ENCODE results near the gene BUD13.

BUD13 gene

DNA sequence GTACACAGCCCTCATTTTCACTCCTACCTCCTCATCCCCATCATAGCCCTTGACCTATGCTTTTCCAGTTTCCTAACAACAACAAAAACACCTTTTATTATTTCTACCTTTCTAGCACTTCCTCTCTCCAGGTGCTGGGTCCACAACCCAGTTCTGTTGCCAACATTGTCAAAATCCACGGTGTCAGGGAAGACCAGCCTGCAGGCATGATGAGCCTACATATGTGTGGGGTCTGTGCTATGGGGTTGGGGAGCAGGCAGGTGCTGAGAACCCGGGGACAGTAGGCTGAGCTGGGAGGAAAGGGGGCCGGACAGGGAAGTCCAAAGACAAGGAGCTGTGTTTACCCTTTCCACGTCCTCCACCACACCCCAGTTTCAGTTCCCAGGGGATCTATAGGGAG, 15.7 kb upstream of the BUD13 start:
- H3K27ac Mint-ChIP-seq = peak overlapping the region; percentile 90
- peak overlapping the region; percentile 91 for H3K4me3 Mint-ChIP-seq
- H3K36me3 Mint-ChIP-seq (ENCODE audit: low read depth) = peaks cover 33% of the 10 kb centered on the region
- no peaks in the 10 kb centered on the region for H3K9me3 Mint-ChIP-seq
- no peak for DNase-seq (ENCODE audit: low spot score)
- H3K27me3 Mint-ChIP-seq (ENCODE audit: low read depth) = no peaks in the 10 kb centered on the region
- H3K4me1 Mint-ChIP-seq (ENCODE audit: low read depth) = peaks cover 18% of the 10 kb centered on the region

DNA sequence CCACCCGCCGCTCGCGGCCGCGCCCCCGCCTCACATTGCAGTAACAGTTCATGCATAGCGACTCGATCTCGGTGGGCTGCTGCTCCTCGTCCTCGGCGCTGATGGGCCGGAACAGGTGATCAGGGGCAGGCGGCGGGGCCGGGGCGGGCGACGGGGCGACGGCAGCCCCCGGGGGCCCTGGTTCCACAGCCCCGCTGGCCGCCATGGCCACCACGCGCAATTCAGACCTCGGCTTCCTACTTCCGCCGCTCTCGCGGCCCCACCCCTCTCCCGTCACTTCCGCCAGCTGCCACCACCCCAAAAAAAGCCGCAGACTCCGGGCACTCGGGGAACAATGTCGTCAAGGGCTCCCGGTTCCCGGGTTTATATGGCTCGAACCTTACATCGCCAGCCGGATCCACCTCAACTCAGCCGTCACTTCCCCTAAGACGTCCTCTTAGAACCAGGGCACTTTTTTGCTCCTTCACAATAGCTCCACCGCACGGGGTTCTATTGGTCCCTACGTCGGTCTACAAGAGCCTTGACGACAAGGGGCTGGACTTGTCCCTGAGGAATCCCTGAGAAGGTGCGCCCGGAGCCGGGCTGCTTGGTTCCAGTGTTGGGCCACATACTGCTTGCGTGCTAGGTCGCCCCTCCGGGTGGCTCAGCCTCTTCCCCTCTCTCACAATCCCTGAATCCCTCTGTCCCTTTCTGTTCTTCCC, 15.1 kb upstream of the BUD13 start, which contains the start of gene ZPR1:
ZPR1 (minus strand) TSS at position 238 of the 701 bp plus-strand sequence; CDS start at position 205, 33 bp downstream.
- no peaks in the 10 kb centered on the region for H3K27me3 Mint-ChIP-seq (ENCODE audit: low read depth)
- H3K4me1 Mint-ChIP-seq (ENCODE audit: low read depth) = peaks cover 19% of the 10 kb centered on the region
- H3K9me3 Mint-ChIP-seq = no peaks in the 10 kb centered on the region
- peak within 1 kb of the TSS; percentile 91 for H3K4me3 Mint-ChIP-seq
- peaks cover 38% of the 10 kb centered on the region for H3K36me3 Mint-ChIP-seq (ENCODE audit: low read depth)
- DNase-seq (ENCODE audit: low spot score) = peak; percentile 85
- peak within 1 kb of the TSS; percentile 90 for H3K27ac Mint-ChIP-seq

DNA sequence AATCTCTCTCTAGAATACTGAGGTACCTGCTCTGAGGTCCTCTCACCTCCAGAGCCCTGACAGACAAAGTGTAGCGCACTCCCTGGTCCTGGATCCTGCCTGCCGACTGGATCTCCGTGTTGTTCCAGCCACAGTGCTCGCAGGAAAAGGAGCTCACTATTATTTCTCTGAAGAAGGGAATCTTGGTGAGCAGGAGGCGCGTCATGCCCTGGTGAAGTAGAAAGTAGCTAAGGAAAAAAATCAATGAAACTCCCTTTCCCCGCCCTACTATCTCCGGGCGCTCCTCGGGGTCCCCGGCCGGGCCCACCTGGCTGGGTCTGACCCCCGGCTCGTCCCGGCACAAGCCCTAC, 14.6 kb upstream of the BUD13 start:
- H3K4me3 Mint-ChIP-seq = peak overlapping the region; percentile 91
- H3K27ac Mint-ChIP-seq = peak overlapping the region; percentile 90
- no peaks in the 10 kb centered on the region for H3K9me3 Mint-ChIP-seq
- no peak for DNase-seq (ENCODE audit: low spot score)
- H3K36me3 Mint-ChIP-seq (ENCODE audit: low read depth) = peaks cover 42% of the 10 kb centered on the region
- H3K27me3 Mint-ChIP-seq (ENCODE audit: low read depth) = no peaks in the 10 kb centered on the region
- H3K4me1 Mint-ChIP-seq (ENCODE audit: low read depth) = peaks cover 21% of the 10 kb centered on the region

DNA sequence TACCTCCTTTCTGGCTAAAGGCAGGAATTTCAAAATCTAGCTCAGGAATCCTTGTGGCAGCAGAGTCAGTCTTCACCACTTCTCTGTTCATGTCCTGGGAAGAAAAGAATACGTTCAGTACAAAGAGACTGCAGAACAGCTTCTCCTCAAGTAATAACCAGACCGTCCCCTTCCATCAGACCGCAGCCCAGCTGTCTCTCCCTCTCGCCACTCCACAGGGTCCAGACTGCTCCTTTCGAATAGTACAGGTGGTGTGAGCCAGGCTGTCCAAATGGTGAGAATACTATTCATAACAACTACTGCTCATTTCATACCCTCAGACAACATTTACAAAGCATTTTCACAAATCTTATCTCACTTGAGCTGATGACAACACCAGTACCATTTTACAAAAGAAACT, 14.2 kb upstream of the BUD13 start:
- Mint-ChIP-seq H3K27ac (peak overlapping the region; percentile 90), H3K4me1 (ENCODE audit: low read depth) (peaks cover 24% of the 10 kb centered on the region), H3K4me3 (peak overlapping the region; percentile 91), H3K36me3 (ENCODE audit: low read depth) (peaks cover 46% of the 10 kb centered on the region), H3K9me3 (no peaks in the 10 kb centered on the region), H3K27me3 (ENCODE audit: low read depth) (no peaks in the 10 kb centered on the region)
- DNase-seq (ENCODE audit: low spot score) = no peak

DNA sequence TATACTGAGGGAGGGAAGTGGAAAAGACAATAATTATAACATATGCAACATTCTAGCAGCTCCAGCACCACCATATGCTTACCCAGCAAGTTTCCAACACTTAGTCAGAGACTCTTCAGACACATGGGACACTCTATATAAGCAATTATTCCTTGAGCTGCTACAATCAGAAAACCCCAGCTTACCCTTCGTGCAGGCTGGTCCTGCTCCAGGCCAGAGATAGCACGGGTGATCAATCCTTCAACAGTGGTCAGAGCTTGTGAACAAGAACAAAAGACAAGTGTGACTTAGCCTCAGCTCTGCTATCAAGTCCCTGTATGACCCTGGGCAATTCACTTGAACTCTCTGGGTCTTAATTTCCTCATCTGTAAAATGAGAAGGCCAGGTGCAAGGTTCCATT, 13.5 kb upstream of the BUD13 start:
- Mint-ChIP-seq H3K9me3 (no peaks in the 10 kb centered on the region), H3K27ac (no peak overlapping the region), H3K4me1 (ENCODE audit: low read depth) (peaks cover 24% of the 10 kb centered on the region), H3K27me3 (ENCODE audit: low read depth) (no peaks in the 10 kb centered on the region), H3K36me3 (ENCODE audit: low read depth) (peaks cover 50% of the 10 kb centered on the region), H3K4me3 (peak overlapping the region; percentile 91)
- DNase-seq (ENCODE audit: low spot score) = no peak

DNA sequence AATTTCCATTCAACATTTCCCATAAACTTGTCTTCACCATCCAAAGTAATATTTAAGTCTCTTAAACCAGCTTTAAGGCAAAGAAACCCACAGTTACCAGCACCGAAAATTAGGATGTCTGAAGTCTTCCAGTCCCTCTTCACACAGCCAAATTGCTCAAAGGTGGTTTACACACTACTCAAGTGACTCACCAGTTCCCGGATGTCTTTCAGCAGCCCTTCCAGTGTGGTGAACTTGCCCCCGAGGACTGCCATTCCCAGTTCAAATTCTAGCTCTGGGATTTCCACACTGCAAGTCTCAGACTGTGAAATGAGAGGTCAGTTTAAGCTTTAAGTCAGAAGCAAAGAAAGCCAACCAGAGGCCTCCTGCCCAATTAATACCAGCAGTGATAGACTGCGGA, 9.9 kb upstream of the BUD13 start:
- H3K27me3 Mint-ChIP-seq (ENCODE audit: low read depth) = no peaks in the 10 kb centered on the region
- DNase-seq (ENCODE audit: low spot score) = no peak
- no peak overlapping the region for H3K4me3 Mint-ChIP-seq
- peaks cover 83% of the 10 kb centered on the region for H3K36me3 Mint-ChIP-seq (ENCODE audit: low read depth)
- H3K4me1 Mint-ChIP-seq (ENCODE audit: low read depth) = peaks cover 28% of the 10 kb centered on the region
- no peaks in the 10 kb centered on the region for H3K9me3 Mint-ChIP-seq
- no peak overlapping the region for H3K27ac Mint-ChIP-seq

DNA sequence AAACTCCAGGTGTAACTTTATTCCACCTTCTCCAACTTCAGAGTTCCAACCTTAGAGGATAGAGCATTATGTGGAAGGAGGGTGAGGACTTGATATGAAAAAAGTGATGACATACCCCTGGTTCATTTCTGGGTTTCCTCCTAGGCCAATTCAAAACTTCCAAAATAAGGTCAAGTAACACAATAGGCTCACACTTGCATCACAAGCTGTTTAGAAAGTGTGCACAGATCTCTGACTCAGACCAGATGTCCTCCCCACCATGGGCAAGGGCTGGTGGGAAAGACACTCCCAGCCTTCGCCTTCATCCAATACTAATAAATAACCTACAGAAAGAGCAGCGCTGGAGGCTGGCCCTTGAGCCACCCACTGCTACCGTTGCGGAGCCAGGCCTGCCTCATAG, 5.8 kb upstream of the BUD13 start:
- Mint-ChIP-seq H3K27ac (no peak overlapping the region), H3K27me3 (ENCODE audit: low read depth) (no peaks in the 10 kb centered on the region), H3K9me3 (no peaks in the 10 kb centered on the region), H3K4me3 (no peak overlapping the region), H3K4me1 (ENCODE audit: low read depth) (peaks cover 32% of the 10 kb centered on the region), H3K36me3 (ENCODE audit: low read depth) (peaks cover 63% of the 10 kb centered on the region)
- DNase-seq (ENCODE audit: low spot score) = no peak

DNA sequence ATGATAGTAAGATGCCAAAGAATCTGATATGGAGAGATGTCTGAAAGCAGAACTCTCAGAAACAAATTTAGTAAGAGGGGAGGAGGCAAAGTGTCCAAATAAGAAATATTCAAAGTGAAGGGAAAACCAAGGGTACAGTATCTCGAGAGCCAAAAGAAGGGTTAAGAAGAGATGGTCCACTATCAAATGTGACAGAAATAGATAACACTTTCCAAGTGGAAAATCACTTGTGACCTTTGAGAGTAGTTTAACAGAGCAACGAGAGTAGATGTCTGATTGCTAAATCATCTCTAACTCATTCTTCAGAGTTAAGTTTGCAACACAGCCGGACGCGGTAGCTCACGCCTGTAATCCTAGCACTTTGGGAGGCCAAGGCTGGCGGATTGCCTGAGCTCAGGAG, 4.3 kb upstream of the BUD13 start:
- no peak for DNase-seq (ENCODE audit: low spot score)
- Mint-ChIP-seq H3K27ac (no peak overlapping the region), H3K9me3 (no peaks in the 10 kb centered on the region), H3K4me3 (no peak overlapping the region), H3K4me1 (ENCODE audit: low read depth) (peaks cover 32% of the 10 kb centered on the region), H3K36me3 (ENCODE audit: low read depth) (peaks cover 50% of the 10 kb centered on the region), H3K27me3 (ENCODE audit: low read depth) (no peaks in the 10 kb centered on the region)

DNA sequence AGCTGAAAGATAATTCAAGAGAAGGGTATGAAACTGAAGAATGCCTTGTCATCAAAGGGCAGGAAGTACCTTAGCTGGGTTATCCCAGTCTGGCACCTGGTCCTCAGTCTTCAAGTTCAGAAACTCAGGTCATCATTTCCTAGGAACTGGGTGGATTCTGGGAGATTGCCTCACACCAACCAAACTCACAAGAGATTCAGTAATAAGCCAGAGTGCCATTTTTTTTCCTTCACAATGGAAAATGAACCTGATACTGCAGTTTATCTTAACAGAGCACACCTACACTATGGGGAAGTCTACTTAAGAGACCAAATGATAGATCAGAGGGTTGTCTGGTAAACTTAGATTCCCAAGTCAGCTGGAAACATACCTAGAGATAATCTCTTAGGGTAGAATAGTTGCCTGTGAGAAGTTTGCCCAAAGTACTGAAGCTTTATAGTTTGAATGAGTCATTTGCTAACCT, 3.8 kb upstream of the BUD13 start:
- no peak overlapping the region for H3K27ac Mint-ChIP-seq
- H3K9me3 Mint-ChIP-seq = no peaks in the 10 kb centered on the region
- H3K36me3 Mint-ChIP-seq (ENCODE audit: low read depth) = peaks cover 47% of the 10 kb centered on the region
- no peak for DNase-seq (ENCODE audit: low spot score)
- no peaks in the 10 kb centered on the region for H3K27me3 Mint-ChIP-seq (ENCODE audit: low read depth)
- H3K4me1 Mint-ChIP-seq (ENCODE audit: low read depth) = peaks cover 36% of the 10 kb centered on the region
- no peak overlapping the region for H3K4me3 Mint-ChIP-seq

DNA sequence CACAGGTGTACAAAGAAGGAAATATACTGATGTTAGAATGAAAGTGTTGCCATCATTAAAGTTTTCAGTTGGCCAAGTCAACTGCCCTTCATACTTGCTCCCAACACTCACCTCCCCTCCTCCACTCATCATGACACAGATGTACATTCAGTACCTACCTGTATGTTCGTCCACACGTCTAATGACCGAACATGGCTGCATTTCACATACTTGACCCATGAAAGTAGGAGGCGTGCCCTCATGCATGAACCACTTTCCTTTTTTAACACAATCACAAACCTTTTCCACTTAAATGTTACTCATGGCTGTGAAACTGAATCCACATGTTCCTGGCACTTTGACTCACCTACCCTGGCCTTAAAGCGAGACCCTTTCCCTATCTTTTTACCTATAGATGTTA, 3.2 kb upstream of the BUD13 start:
- no peaks in the 10 kb centered on the region for H3K27me3 Mint-ChIP-seq (ENCODE audit: low read depth)
- peaks cover 39% of the 10 kb centered on the region for H3K4me1 Mint-ChIP-seq (ENCODE audit: low read depth)
- peaks cover 42% of the 10 kb centered on the region for H3K36me3 Mint-ChIP-seq (ENCODE audit: low read depth)
- DNase-seq (ENCODE audit: low spot score) = no peak
- H3K27ac Mint-ChIP-seq = no peak overlapping the region
- H3K4me3 Mint-ChIP-seq = no peak overlapping the region
- H3K9me3 Mint-ChIP-seq = no peaks in the 10 kb centered on the region

DNA sequence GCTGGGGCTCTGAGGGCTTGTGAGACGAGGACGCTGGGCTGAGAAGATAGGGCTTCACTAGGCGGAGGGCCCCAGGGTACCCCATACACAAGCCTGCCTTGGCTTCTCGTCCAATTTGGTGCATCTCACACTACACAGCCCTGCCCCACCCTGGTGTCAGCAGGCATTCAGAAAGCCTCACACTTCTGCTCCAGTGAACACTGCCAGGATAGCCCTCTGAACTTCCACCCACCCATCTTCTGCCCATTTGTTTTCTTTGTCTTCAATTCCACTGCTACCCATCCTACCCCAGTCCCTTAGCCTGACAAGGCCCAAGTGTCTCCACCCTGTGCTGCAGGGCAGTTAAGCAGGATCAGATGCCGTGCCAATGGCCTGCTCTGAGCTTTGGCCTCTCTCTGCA, 1.9 kb upstream of the BUD13 start:
- H3K36me3 Mint-ChIP-seq (ENCODE audit: low read depth) = peaks cover 35% of the 10 kb centered on the region
- peak overlapping the region; percentile 32 for H3K27ac Mint-ChIP-seq
- no peak overlapping the region for H3K4me3 Mint-ChIP-seq
- peaks cover 37% of the 10 kb centered on the region for H3K4me1 Mint-ChIP-seq (ENCODE audit: low read depth)
- H3K27me3 Mint-ChIP-seq (ENCODE audit: low read depth) = no peaks in the 10 kb centered on the region
- H3K9me3 Mint-ChIP-seq = no peaks in the 10 kb centered on the region
- DNase-seq (ENCODE audit: low spot score) = no peak

DNA sequence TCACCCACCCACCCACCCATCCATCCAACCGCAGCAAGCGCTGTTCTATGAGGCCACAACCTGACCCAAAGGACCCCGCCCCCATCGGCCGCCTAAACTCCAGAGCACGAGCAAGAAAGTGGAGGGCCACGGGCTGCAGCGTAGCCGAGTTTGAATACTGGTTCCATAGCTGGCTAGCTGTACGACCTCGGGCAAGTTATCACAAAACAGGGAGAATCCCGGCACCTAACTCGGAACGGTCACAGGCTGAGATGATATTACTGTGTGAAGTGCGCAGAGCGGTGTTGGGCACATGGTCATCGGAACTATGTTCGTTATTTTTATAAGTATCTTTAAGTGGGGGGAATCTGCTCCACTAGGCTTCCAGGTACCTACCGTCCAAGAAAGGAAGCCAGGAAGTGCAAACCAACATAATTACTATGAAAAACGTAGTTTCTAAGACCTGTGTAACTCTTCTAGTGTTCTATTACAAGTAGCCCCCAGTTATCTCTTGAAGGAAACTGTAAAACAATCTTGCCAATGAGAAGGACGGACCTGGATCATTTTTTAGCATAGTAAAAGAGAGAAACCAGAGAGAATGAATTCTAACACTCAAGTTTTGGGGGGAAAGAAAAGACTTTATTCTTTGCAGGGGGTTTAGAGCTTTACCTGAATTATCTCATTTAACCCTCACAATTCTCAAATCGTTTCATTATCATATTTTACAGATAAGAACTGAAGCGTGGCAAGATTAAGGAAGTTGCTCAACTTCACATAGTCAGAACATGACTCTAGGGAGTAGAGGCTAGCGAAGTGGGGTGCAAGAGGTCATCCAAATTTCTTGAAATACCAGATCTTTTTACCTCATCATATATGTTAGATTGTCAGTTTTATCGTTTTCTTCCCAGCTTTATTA, 663 bp upstream of the BUD13 start:
- Mint-ChIP-seq H3K27me3 (ENCODE audit: low read depth) (no peaks in the 10 kb centered on the region), H3K4me1 (ENCODE audit: low read depth) (peaks cover 37% of the 10 kb centered on the region), H3K9me3 (no peaks in the 10 kb centered on the region), H3K4me3 (peak overlapping the region; percentile 97), H3K27ac (peak overlapping the region; percentile 98), H3K36me3 (ENCODE audit: low read depth) (peaks cover 31% of the 10 kb centered on the region)
- no peak for DNase-seq (ENCODE audit: low spot score)

DNA sequence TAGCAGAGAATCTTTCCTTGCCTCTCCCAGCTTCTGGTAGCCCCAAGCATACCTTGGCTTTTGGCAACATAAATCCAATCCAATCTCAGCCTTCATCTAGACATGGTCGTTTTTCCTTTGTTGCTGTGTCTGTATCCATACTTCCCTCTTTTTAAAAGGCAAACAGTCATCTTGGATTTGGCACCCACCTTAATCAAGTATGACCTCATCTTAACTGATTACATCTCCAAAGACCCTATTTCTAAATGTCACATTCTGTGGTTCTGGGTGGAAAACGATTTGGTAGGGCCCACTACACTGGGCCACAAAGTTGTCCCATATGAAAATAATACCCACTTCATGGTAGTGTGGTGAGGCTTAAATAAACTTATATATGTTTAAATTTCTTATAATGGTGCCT, 852 bp downstream of the BUD13 start:
- DNase-seq (ENCODE audit: low spot score) = no peak
- Mint-ChIP-seq H3K9me3 (no peaks in the 10 kb centered on the region), H3K4me1 (ENCODE audit: low read depth) (peaks cover 34% of the 10 kb centered on the region), H3K4me3 (peak overlapping the region; percentile 97), H3K27me3 (ENCODE audit: low read depth) (no peaks in the 10 kb centered on the region), H3K36me3 (ENCODE audit: low read depth) (peaks cover 23% of the 10 kb centered on the region), H3K27ac (peak overlapping the region; percentile 98)

DNA sequence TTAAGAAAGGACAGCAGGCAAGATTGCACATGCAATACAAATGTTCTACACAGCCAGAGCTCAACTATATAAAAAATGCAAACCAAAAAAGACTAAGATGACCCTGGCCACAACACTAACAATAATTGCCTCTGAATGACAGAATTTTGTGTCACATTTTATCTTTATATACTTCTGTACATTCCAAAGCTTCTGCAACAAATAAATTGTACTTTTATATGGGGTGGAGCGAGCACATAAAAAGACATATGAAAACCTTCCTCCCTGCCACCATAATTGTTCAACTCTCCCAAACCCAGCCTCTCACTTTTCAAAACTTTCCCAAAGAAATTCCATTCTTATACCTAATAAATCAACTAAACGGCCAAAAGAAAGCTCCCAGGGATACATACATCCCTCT, 10.7 kb downstream of the BUD13 start:
- Mint-ChIP-seq H3K4me3 (no peak overlapping the region), H3K4me1 (ENCODE audit: low read depth) (peaks cover 3% of the 10 kb centered on the region), H3K27ac (no peak overlapping the region), H3K27me3 (ENCODE audit: low read depth) (no peaks in the 10 kb centered on the region), H3K36me3 (ENCODE audit: low read depth) (peaks cover 51% of the 10 kb centered on the region), H3K9me3 (no peaks in the 10 kb centered on the region)
- no peak for DNase-seq (ENCODE audit: low spot score)
